Thyroid gland (tissue), 4 donors: ENCODE results near the gene OXA1L. TPM values are rescaled to one million over a fixed set of nuclear protein-coding genes. Genes with fewer than 3 reads are reported as not detected.

Experiments
- DNase-seq, 2 donors: peaks; one replicate each; pipeline ENCODE4 v3.0.0-alpha.2; 2019
- H3K27ac ChIP-seq, 3 donors: fragments of 200-600 bp; sonication (generic); 1 replicate in 2 of 3; 2 replicates in 1 of 3; pipeline ENCODE4 v1.5.1; 2016 to 2019; ENCODE audit warnings: mild to moderate bottlenecking in 1 of 3, moderate library complexity in 1 of 3
- H3K27me3 ChIP-seq: fragments of 200-600 bp; sonication (generic); one replicate; pipeline ENCODE4 v1.5.1; 2019
- H3K36me3 ChIP-seq, 2 donors: fragments of 200-600 bp; sonication (generic); one replicate each; pipeline ENCODE4 v1.5.1; 2016 to 2019
- H3K4me1 ChIP-seq, 2 donors: fragments of 200-600 bp; sonication (generic); one replicate each; pipeline ENCODE4 v1.5.1; 2017 to 2019
- H3K4me3 ChIP-seq, 3 donors: fragments of 200-600 bp; sonication (generic); replicated peaks in 1 of 3; 1 replicate in 2 of 3; 2 replicates in 1 of 3; pipeline ENCODE4 v1.5.1; 2016; ENCODE audit warnings: mild to moderate bottlenecking in 1 of 3
- H3K9me3 ChIP-seq: fragments of 200-600 bp; sonication (generic); one replicate; pipeline ENCODE4 v1.5.1; 2017
- POLR2A ChIP-seq, 2 donors: fragments of 450-650 bp; IDR thresholded peaks; one replicate each; pipeline ENCODE4 v1.6.1; 2017; ENCODE audit warnings: antibody characterized with exemption in 2 of 2, mild to moderate bottlenecking in 2 of 2, moderate library complexity in 1 of 2
- WGBS, 2 donors: methylation state at CpG; one replicate each; pipeline ENCODE4 v1.1.5; 2017; 5-methylcytosine and 5-hydroxymethylcytosine counted together
- intact Hi-C: fragments of 100-400 bp; cut with DNase I; formaldehyde crosslinking; loops from one replicate; pipeline ENCODE4 v1.15.1; 2023
- total RNA-seq, 4 donors: library from RNA; depleted of rRNA; stranded (reverse); fragments of >200 nt; gene quantifications; one replicate each; pipeline ENCODE4 v1.2.3, GENCODE V29; 2016
- TF ChIP-seq, protein P1 (sequence below), 6 experiments: fragments of 200-600 bp in 3 of 6; fragments of 450-650 bp in 3 of 6; sonication (generic) in 3 of 6; IDR thresholded peaks; one replicate each; pipeline ENCODE4 v1.5.1; 2016 to 2019; ENCODE audit warnings: antibody characterized with exemption in 6 of 6, mild to moderate bottlenecking in 2 of 6, inconsistent platforms in 1 of 6, moderate library complexity in 1 of 6

The OXA1L gene
- total RNA-seq, 4 donors from 2014 or later: 104 to 131 (median 117) TPM

DNA sequence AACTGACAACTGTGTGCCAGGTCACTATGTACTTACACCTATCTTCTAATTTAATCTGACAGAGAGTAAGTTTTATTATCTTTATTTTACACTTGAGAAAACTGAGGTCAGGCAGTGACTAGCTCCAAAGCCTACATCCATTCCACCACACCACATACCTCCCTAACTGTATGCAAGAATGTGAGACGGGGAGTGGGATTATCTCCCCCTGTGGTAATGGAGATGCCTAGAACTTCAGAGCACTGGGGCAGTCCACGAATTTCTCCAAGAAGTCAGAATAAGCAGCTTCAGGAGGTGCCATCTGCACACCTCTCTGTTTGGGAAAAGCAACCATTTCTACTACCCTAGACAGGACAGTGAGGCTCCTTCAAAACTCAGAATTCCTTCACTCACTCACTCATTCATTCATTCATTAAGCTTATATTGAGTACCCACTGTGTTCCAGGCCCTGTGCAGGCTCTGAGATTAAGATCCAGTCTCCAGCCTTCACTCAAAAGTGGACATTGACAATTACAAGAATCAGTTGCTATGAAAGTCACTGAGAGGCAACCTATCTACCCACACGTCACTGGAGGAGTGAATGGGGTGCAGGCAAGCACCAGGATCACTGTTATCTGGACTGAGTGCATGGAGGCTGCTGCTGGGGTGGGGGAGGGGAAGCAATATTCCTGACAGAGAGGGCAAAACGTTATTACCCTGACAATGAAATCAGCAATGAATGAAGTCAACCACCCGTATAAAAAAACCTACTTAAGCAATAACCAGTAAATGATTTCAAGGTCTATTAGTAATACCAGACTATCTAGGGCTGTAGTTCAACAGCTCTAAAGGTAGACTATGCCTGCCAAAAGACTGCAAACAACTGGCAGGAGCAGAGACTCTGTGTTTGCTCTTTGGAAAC is 30.8 kb downstream of the OXA1L start:
- WGBS, 2 donors: 59% methylated on average over 5 of the region's 5 CpGs

DNA sequence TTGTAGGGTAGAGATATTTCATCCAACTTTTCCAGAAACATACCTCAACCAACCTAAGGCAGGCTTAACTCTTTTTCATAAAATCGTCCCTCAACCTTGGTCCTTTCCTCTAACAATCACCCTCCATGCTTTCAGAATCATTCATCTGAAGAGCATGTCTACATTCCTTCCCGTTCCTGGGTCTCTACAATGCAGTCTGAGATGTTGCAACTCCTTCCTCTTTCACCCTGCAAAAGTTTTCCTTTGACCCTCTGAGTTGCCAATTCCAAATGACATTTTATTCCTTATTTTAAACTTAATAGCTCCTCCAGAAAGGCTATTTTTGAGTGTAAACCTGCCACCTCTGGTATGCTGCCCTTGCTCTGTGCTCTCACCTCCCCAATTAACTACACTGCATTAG is 32.0 kb downstream of the OXA1L start:
- H3K4me3 ChIP-seq: no peak overlapping the region
- H3K27me3 ChIP-seq: no peaks in the 10 kb centered on the region
- intact Hi-C loops: no loop called here
- TF ChIP-seq POLR2A (IDR thresholded peaks at IDR 0.05): no peak
- TF ChIP-seq, protein P1, sequence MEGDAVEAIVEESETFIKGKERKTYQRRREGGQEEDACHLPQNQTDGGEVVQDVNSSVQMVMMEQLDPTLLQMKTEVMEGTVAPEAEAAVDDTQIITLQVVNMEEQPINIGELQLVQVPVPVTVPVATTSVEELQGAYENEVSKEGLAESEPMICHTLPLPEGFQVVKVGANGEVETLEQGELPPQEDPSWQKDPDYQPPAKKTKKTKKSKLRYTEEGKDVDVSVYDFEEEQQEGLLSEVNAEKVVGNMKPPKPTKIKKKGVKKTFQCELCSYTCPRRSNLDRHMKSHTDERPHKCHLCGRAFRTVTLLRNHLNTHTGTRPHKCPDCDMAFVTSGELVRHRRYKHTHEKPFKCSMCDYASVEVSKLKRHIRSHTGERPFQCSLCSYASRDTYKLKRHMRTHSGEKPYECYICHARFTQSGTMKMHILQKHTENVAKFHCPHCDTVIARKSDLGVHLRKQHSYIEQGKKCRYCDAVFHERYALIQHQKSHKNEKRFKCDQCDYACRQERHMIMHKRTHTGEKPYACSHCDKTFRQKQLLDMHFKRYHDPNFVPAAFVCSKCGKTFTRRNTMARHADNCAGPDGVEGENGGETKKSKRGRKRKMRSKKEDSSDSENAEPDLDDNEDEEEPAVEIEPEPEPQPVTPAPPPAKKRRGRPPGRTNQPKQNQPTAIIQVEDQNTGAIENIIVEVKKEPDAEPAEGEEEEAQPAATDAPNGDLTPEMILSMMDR (IDR thresholded peaks at IDR 0.05): no peak
- no peaks in the 10 kb centered on the region for H3K9me3 ChIP-seq
- DNase-seq: no peak
- H3K27ac ChIP-seq: no peak overlapping the region
- no peaks in the 10 kb centered on the region for H3K4me1 ChIP-seq
- 32 to 40% methylated on average over 2 of the region's 2 CpGs for WGBS, 2 donors
- no peaks in the 10 kb centered on the region for H3K36me3 ChIP-seq

More for the DNA sequence above, 30.8 kb downstream of the OXA1L start:
- intact Hi-C loops: no loop called here
- Histone ChIP-seq H3K36me3 (no peaks in the 10 kb centered on the region), H3K27me3 (no peaks in the 10 kb centered on the region), H3K9me3 (no peaks in the 10 kb centered on the region), H3K27ac (no peak overlapping the region), H3K4me1 (no peaks in the 10 kb centered on the region), H3K4me3 (no peak overlapping the region)
- DNase-seq: no peak
- TF ChIP-seq POLR2A (IDR thresholded peaks at IDR 0.05): no peak
- TF ChIP-seq, protein P1 (IDR thresholded peaks at IDR 0.05): no peak

DNA sequence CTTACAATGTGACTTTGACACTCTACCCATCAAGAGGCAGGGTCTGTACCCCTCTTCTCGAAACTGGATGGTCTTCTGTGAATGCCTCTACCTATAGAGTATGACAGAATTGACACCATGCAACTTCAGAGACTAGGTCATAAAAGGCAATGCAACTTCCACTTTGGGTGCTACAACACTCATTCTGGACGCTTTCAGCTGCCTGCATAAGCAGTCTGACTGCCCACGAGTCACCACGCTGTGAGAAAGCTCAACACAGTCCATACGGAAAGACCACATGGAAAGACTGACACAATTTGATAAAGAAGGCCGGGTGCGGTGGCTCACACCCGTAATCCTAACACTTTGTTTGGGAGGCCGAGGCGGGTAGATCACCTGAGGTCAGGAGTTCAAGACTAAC is 33.9 kb downstream of the OXA1L start:
- TF ChIP-seq POLR2A (IDR thresholded peaks at IDR 0.05): no peak
- TF ChIP-seq, protein P1 (IDR thresholded peaks at IDR 0.05): no peak
- Histone ChIP-seq H3K36me3 (no peaks in the 10 kb centered on the region), H3K27me3 (no peaks in the 10 kb centered on the region), H3K4me3 (no peak overlapping the region), H3K27ac (no peak overlapping the region), H3K9me3 (no peaks in the 10 kb centered on the region), H3K4me1 (no peaks in the 10 kb centered on the region)
- DNase-seq: no peak
- intact Hi-C loops: no loop called here
- 93 to 95% methylated on average over 10 of the region's 10 CpGs for WGBS, 2 donors

DNA sequence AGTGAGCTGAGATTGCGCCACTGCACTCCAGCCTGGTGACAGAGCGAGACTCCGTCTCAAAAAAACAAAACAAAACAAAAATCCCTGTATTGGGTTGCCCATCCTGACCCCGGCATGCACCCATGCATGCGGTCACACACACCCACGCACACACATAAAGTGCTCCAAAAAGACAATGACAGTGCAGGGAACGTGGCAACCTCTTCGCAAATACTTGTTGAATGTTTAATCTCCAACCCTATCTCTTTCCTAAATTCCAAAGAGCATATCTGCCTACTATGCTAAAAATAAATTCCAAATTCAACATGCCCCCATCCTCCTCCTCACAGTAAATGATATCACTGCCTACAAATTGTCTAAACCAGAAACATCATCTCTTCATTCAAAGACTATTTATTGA is 35.2 kb downstream of the OXA1L start:
- TF ChIP-seq POLR2A (IDR thresholded peaks at IDR 0.05): no peak
- TF ChIP-seq, protein P1 (IDR thresholded peaks at IDR 0.05): no peak
- no peak overlapping the region for H3K4me3 ChIP-seq
- H3K36me3 ChIP-seq: no peaks in the 10 kb centered on the region
- H3K27me3 ChIP-seq: no peaks in the 10 kb centered on the region
- H3K9me3 ChIP-seq: no peaks in the 10 kb centered on the region
- no peak for DNase-seq
- no peak overlapping the region for H3K27ac ChIP-seq
- no peaks in the 10 kb centered on the region for H3K4me1 ChIP-seq
- intact Hi-C loops: no loop called here
- 82 to 89% methylated on average over 8 of the region's 8 CpGs for WGBS, 2 donors
